Measurements from ENCODE around the gene TMEM156.

TMEM156 gene

DNA sequence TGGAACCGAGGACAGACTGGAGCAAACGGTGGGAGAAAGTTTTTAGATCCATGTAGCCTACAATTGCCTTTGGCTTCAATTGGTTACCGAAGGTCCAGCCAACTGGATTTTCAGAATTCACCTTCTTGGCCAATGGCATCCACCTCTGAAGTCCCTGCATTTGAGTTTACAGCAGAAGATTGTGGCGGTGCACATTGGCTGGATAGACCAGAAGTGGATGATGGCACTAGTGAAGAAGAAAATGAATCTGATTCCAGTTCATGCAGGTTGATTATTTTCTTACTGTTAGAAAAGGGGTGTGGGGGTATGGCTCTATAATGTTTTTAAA lies 30.5 kb upstream of the TMEM156 start:
- Histone ChIP-seq H3K4me3 (no peak overlapping the region), H3K27ac (no peak overlapping the region)
- TF ChIP-seq, protein P1, sequence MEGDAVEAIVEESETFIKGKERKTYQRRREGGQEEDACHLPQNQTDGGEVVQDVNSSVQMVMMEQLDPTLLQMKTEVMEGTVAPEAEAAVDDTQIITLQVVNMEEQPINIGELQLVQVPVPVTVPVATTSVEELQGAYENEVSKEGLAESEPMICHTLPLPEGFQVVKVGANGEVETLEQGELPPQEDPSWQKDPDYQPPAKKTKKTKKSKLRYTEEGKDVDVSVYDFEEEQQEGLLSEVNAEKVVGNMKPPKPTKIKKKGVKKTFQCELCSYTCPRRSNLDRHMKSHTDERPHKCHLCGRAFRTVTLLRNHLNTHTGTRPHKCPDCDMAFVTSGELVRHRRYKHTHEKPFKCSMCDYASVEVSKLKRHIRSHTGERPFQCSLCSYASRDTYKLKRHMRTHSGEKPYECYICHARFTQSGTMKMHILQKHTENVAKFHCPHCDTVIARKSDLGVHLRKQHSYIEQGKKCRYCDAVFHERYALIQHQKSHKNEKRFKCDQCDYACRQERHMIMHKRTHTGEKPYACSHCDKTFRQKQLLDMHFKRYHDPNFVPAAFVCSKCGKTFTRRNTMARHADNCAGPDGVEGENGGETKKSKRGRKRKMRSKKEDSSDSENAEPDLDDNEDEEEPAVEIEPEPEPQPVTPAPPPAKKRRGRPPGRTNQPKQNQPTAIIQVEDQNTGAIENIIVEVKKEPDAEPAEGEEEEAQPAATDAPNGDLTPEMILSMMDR (IDR thresholded peaks at IDR 0.05), result no peak
- no peak for DNase-seq (ENCODE audit: low spot score)

DNA sequence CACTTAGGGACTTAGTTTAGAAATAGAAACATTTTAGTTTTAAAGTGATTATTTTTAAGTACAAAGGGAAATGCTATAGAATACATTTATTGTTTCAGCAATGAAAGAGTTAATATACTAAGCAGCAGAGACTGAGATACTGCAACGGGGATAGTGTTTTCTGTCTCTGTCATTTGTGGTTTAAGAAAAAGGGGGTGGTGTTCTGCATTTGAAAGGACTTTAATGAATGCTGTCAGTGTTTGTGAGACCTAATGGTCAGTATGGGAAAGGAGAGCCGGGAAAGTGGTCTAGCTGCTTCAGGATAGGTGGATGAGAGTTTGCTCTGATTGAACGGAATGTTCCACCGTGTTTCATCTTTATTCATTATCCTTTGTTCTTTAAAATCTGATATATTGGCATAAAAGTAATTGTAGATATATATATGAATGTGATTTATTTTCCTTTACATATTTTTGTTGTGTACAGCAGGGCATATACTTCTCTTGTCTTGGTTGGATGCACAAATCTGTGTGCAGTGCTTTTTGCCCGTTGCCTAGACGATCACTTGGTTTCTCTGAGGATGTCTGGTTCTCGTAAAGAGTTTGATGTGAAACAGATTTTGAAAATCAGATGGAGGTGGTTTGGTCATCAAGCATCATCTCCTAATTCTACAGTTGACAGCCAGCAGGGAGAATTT lies 30.0 kb upstream of the TMEM156 start, which contains the start of gene KLHL5:
Gene KLHL5 (plus strand): TSS at position 139 of the 676 bp plus-strand sequence. CDS start 421 bp downstream, at position 560.
- H3K27ac ChIP-seq, result no peak within 1 kb of the TSS
- H3K4me3 ChIP-seq, result no peak within 1 kb of the TSS
- DNase-seq (ENCODE audit: low spot score), result no peak
- TF ChIP-seq, protein P1 (IDR thresholded peaks at IDR 0.05), result no peak

DNA sequence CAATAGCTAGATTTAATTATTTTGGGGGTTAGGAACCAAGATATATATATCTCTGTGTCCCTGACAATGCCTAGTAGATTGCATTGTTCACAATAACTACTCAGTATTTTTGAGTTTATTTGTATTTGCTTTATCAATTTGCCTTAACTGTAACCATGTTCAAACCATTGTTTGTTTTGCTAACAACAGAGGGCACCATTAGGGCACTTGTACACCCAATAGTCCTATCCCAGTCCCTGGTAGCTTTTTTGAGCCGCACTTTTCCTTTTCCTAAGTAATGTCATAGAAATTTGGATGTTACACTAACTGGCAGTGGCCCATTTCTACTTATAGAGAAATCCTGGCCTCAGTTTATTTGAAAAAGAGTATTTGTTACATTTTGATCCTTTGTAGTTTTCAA lies 29.2 kb upstream of the TMEM156 start:
- DNase-seq (ENCODE audit: low spot score), result no peak
- no peak overlapping the region for H3K27ac ChIP-seq
- no peak overlapping the region for H3K4me3 ChIP-seq
- TF ChIP-seq, protein P1 (IDR thresholded peaks at IDR 0.05), result no peak

DNA sequence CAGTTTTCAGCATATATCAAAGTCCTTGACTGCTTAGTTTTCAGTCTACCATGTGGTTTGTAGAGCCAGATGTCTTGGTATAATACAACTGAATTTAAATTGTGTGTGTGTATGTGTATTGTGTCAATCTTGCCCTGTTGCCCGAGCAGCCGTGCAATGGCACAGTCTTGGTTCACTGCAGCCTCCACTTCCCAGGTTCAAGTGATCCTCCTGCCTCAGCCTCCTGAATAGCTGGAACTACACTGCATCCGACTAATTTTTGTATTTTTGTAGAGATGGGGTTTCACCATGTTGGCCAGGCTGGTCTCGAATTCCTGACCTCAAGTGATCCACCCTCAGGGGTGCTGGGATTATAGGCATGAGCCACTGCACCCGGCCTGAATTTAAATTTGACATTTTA lies 23.8 kb upstream of the TMEM156 start:
- Histone ChIP-seq H3K27ac (no peak overlapping the region), H3K4me3 (no peak overlapping the region)
- TF ChIP-seq, protein P1 (IDR thresholded peaks at IDR 0.05), result no peak
- DNase-seq (ENCODE audit: low spot score), result no peak

DNA sequence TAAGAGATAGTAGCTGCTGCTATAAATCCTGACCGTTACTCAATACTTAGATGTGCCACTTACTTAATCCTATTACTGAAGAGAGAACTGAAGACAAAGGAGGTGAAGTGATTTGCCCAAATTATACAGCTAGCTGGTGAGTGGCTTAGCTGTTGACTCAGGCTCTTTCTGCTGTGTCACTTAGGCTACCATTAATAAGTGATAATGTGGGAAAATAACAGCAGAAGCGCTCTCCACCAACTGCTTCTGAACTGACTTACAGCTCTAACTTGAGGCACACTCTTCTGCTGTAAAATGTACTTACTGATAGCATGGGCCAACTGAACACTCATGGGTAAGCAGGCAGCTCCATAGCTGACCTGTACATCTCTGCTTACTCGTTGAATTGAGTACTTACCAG lies 22.3 kb upstream of the TMEM156 start:
- Histone ChIP-seq H3K4me3 (no peak overlapping the region), H3K27ac (no peak overlapping the region)
- no peak for DNase-seq (ENCODE audit: low spot score)
- TF ChIP-seq, protein P1 (IDR thresholded peaks at IDR 0.05), result no peak

DNA sequence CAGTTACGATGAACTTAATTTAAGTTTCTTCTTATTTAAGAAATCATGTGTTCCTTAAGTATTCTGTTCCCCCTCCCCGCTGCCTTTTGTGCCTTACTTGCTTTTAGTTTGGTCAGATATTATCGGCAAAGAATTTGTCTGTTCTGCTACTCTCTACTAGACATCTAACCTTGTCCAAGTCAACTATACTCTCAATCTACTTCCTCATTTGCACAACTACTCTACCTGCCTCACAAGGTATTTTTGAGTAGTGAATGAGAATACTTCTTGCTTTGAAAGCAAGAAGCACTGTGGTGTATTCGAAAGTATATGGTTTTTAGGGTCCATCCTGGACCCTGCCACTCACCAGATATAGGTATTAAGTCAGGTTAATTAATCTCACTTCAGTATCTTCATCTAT lies 21.8 kb upstream of the TMEM156 start:
- Histone ChIP-seq H3K4me3 (no peak overlapping the region), H3K27ac (no peak overlapping the region)
- DNase-seq (ENCODE audit: low spot score), result no peak
- TF ChIP-seq, protein P1 (IDR thresholded peaks at IDR 0.05), result no peak

DNA sequence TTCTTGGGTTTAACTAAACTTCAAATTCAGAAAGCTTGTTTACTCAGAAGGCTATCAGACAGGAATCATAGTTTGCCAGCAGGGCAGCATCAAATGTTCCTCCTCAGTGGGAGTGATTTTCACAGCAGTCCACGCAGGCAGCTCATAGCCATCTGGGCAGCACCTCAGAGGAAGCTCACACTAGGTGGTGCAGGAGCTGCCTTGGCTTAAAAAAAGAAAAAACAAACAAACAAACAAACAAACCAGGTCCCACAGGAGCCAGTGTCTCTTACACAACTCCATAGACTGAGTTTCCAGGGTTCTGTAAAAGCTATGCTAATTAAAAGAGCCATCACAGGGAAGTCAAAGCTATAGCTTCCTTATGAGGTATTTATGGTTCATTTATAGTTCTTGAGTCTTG lies 19.3 kb upstream of the TMEM156 start:
- DNase-seq (ENCODE audit: low spot score), result no peak
- no peak overlapping the region for H3K27ac ChIP-seq
- TF ChIP-seq, protein P1 (IDR thresholded peaks at IDR 0.05), result no peak
- H3K4me3 ChIP-seq, result no peak overlapping the region
